SK-MEL-5 (cell line): Measurements from ENCODE around the gene MND1. TPM values are rescaled to one million over a fixed set of nuclear protein-coding genes. Genes with fewer than 3 reads are reported as not detected.
A peak's percentile ranks its signal among the peaks of the same experiment; 100 is the strongest.
"Not testable (repeated sequence)": the region's sequence is repeated elsewhere in the genome, so short reads cannot be mapped to it uniquely, and the experiment has no call there.

Experiments used
- DNase-seq: peaks from one replicate; pipeline ENCODE4 v3.0.0-alpha.2; 2016; ENCODE audit warnings: low read depth, low spot score
- in situ Hi-C: cut with HindIII; loops from 2 replicates; pipeline ENCODE4 v1.10.0; 2016; ENCODE audit warnings: low sequenced_read_pairs, high pct_unique_total_duplicates, low pct_unique_long_range_greater_than_20kb
- total RNA-seq: library from RNA; depleted of rRNA; stranded (reverse); fragments of >200 nt; shearing (Covaris generic); gene quantifications from 2 replicates; pipeline ENCODE4 v1.2.3, GENCODE V29; 2014

MND1 gene
- total RNA-seq, 1 experiment from 2014 or later, result 13.7 TPM

GRCh38 chr4:153383131-153383530 is 38.6 kb downstream of the MND1 start:
- DNase-seq, result no peak
- in situ Hi-C loops, result no loop called here

GRCh38 chr4:153384160-153384559 is 39.7 kb downstream of the MND1 start:
- in situ Hi-C loops, result no loop called here

GRCh38 chr4:153385784-153386183 is 41.3 kb downstream of the MND1 start:
- DNase-seq, result no peak
- in situ Hi-C loops, result no loop called here

More at GRCh38 chr4:153384160-153384559, 39.7 kb downstream of the MND1 start:
- DNase-seq, result no peak

GRCh38 chr4:153387981-153388380 is 43.5 kb downstream of the MND1 start:
- in situ Hi-C loops, result no loop called here
- no peak for DNase-seq

GRCh38 chr4:153393397-153393796 is 48.9 kb downstream of the MND1 start:
- DNase-seq, result no peak
- in situ Hi-C loops, result no loop called here

- in situ Hi-C loops, result no loop called here
- no peak for DNase-seq
These were observed 50.5 kb downstream of the MND1 start for GRCh38 chr4:153394945-153395344.

GRCh38 chr4:153398713-153399112 is 54.2 kb downstream of the MND1 start:
- in situ Hi-C loops, result no loop called here
- no peak for DNase-seq

GRCh38 chr4:153399358-153399757 is 54.9 kb downstream of the MND1 start:
- in situ Hi-C loops, result no loop called here
- DNase-seq, result no peak

- in situ Hi-C loops, result no loop called here
These were observed 57.0 kb downstream of the MND1 start for GRCh38 chr4:153401501-153401900.

GRCh38 chr4:153402366-153402765 is 57.9 kb downstream of the MND1 start:
- no peak for DNase-seq
- in situ Hi-C loops, result no loop called here

More at GRCh38 chr4:153401501-153401900, 57.0 kb downstream of the MND1 start:
- no peak for DNase-seq

- no peak for DNase-seq
- in situ Hi-C loops, result no loop called here
These were observed 59.2 kb downstream of the MND1 start for GRCh38 chr4:153403726-153404125.

- no peak for DNase-seq
- in situ Hi-C loops, result no loop called here
These were observed 63.4 kb downstream of the MND1 start for GRCh38 chr4:153407906-153408305.

GRCh38 chr4:153408932-153409331 is 64.4 kb downstream of the MND1 start:
- in situ Hi-C loops, result no loop called here
- DNase-seq, result no peak

GRCh38 chr4:153409412-153409811 is 64.9 kb downstream of the MND1 start:
- DNase-seq, result no peak
- in situ Hi-C loops, result no loop called here

- DNase-seq, result no peak
- in situ Hi-C loops, result no loop called here
These were observed 65.5 kb downstream of the MND1 start for GRCh38 chr4:153409924-153410501.

GRCh38 chr4:153413842-153414241 is 69.4 kb downstream of the MND1 start:
- DNase-seq, result no peak
- in situ Hi-C loops, result no loop called here

GRCh38 chr4:153416456-153416855 is 72.0 kb downstream of the MND1 start:
- in situ Hi-C loops, DNase-seq: not testable (repeated sequence)

GRCh38 chr4:153418121-153418520 is 73.6 kb downstream of the MND1 start:
- peak; percentile 81 for DNase-seq
- in situ Hi-C loops, result no loop called here

GRCh38 chr4:153418558-153418957 is 74.1 kb downstream of the MND1 start:
- DNase-seq, result peak; percentile 95
- in situ Hi-C loops, result no loop called here

- in situ Hi-C loops, result no loop called here
- peak; percentile 41 for DNase-seq
These were observed 74.5 kb downstream of the MND1 start for GRCh38 chr4:153419029-153419428.
